Progenitor cell of endocrine pancreas (in vitro differentiated cells): ENCODE measurements around the gene FEN1. TPM values are rescaled to one million over a fixed set of nuclear protein-coding genes. Genes with fewer than 3 reads are reported as not detected.
A peak's percentile ranks its signal among the peaks of the same experiment; 100 is the strongest.

Source experiments
- DNase-seq: peaks from one replicate; pipeline ENCODE4 v3.0.0; 2021; ENCODE audit warnings: low spot score; ENCODE audit not compliant: unreplicated experiment
- H3K27ac Mint-ChIP-seq: 2 replicates; pipeline ENCODE4 v1.8.0; 2021; ENCODE audit warnings: mild to moderate bottlenecking, moderate library complexity, mixed read lengths
- H3K27me3 Mint-ChIP-seq: 2 replicates; pipeline ENCODE4 v1.8.0; 2021; ENCODE audit warnings: mixed read lengths
- H3K36me3 Mint-ChIP-seq: 2 replicates; pipeline ENCODE4 v1.8.0; 2022; ENCODE audit warnings: mixed read lengths; ENCODE audit not compliant: insufficient read depth
- H3K4me1 Mint-ChIP-seq: 2 replicates; pipeline ENCODE4 v1.8.0; 2021; ENCODE audit warnings: low read depth, mixed read lengths
- H3K4me3 Mint-ChIP-seq: 2 replicates; pipeline ENCODE4 v1.8.0; 2021; ENCODE audit warnings: low read depth, mild to moderate bottlenecking, moderate library complexity, mixed read lengths
- H3K9me3 Mint-ChIP-seq: 2 replicates; pipeline ENCODE4 v1.8.0; 2021; ENCODE audit warnings: low read depth, mixed read lengths
- total RNA-seq: library from RNA; stranded (reverse); gene quantifications from 2 replicates; pipeline ENCODE4 v1.2.1, GENCODE V29; 2021
- TF ChIP-seq, protein P1 (sequence below): fragments of 200-600 bp; sonication (generic); IDR thresholded peaks from one replicate; pipeline ENCODE4 v1.5.0; 2021; ENCODE audit warnings: antibody characterized with exemption, mild to moderate bottlenecking; ENCODE audit not compliant: unreplicated experiment

The FEN1 gene
- total RNA-seq, 1 donor from 2014 or later = 34.4 TPM

GRCh38 chr11:61762223-61762615, 30.5 kb upstream of the FEN1 start:
- Mint-ChIP-seq H3K36me3 (no peaks in the 10 kb centered on the region), H3K4me3 (no peak overlapping the region), H3K27me3 (no peaks in the 10 kb centered on the region), H3K27ac (peak overlapping the region; percentile 82), H3K4me1 (peaks cover 32% of the 10 kb centered on the region), H3K9me3 (no peaks in the 10 kb centered on the region)
- TF ChIP-seq, protein P1, sequence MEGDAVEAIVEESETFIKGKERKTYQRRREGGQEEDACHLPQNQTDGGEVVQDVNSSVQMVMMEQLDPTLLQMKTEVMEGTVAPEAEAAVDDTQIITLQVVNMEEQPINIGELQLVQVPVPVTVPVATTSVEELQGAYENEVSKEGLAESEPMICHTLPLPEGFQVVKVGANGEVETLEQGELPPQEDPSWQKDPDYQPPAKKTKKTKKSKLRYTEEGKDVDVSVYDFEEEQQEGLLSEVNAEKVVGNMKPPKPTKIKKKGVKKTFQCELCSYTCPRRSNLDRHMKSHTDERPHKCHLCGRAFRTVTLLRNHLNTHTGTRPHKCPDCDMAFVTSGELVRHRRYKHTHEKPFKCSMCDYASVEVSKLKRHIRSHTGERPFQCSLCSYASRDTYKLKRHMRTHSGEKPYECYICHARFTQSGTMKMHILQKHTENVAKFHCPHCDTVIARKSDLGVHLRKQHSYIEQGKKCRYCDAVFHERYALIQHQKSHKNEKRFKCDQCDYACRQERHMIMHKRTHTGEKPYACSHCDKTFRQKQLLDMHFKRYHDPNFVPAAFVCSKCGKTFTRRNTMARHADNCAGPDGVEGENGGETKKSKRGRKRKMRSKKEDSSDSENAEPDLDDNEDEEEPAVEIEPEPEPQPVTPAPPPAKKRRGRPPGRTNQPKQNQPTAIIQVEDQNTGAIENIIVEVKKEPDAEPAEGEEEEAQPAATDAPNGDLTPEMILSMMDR = no peak
- no peak for DNase-seq

DNA sequence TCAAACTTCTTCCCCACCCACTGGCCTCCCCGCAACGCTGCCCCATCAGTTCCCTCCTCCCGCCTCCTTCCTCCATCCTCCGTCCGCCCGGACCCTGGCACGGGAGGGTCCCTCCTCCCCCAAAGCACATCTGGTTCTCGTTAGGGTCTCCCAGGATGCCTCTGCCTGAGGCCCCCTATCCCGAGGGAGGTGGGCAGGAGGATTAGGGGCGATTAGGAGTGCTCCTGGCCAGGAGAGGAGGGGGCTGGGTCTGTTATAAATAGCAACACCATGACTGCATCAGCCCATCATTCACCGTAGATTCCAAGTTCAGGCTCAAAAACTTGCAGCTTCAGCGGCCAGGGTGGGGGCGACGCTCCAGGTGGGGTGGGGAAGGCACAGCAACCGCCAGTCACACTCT, 29.9 kb upstream of the FEN1 start:
- Mint-ChIP-seq H3K4me1 (peaks cover 29% of the 10 kb centered on the region), H3K9me3 (no peaks in the 10 kb centered on the region), H3K4me3 (no peak overlapping the region), H3K36me3 (no peaks in the 10 kb centered on the region), H3K27me3 (no peaks in the 10 kb centered on the region), H3K27ac (no peak overlapping the region)
- DNase-seq = no peak
- TF ChIP-seq, protein P1 = no peak

GRCh38 chr11:61763930-61764605, 28.6 kb upstream of the FEN1 start:
- Mint-ChIP-seq H3K36me3 (peaks cover 1% of the 10 kb centered on the region), H3K27ac (no peak overlapping the region), H3K4me1 (peaks cover 35% of the 10 kb centered on the region), H3K9me3 (no peaks in the 10 kb centered on the region), H3K27me3 (no peaks in the 10 kb centered on the region), H3K4me3 (no peak overlapping the region)
- TF ChIP-seq, protein P1 = no peak
- no peak for DNase-seq

- Mint-ChIP-seq H3K27ac (no peak overlapping the region), H3K9me3 (no peaks in the 10 kb centered on the region), H3K27me3 (no peaks in the 10 kb centered on the region), H3K4me1 (peaks cover 33% of the 10 kb centered on the region), H3K4me3 (no peak overlapping the region), H3K36me3 (peaks cover 1% of the 10 kb centered on the region)
- TF ChIP-seq, protein P1 = peak; percentile 10
- DNase-seq = no peak
These were observed 28.0 kb upstream of the FEN1 start for GRCh38 chr11:61764606-61765260.

GRCh38 chr11:61765550-61766253, 27.0 kb upstream of the FEN1 start:
- Mint-ChIP-seq H3K36me3 (peaks cover 1% of the 10 kb centered on the region), H3K4me1 (peaks cover 28% of the 10 kb centered on the region), H3K9me3 (no peaks in the 10 kb centered on the region), H3K4me3 (no peak overlapping the region), H3K27ac (no peak overlapping the region), H3K27me3 (no peaks in the 10 kb centered on the region)
- TF ChIP-seq, protein P1 = no peak
- no peak for DNase-seq
